Ishikawa (cell line): Measurements from ENCODE around the gene DECR2.

ENCODE experiments used
- CEBPB ChIP-seq: IDR thresholded peaks from 2 replicates; pipeline ENCODE4 v1.6.1; 2012
- EP300 ChIP-seq: IDR thresholded peaks from 2 replicates; pipeline ENCODE4 v1.6.1; 2012; ENCODE audit warnings: borderline replicate concordance
- RAD21 ChIP-seq: IDR thresholded peaks from 2 replicates; pipeline ENCODE4 v1.6.1; 2012; ENCODE audit warnings: low read depth
- TAF1 ChIP-seq: IDR thresholded peaks from 2 replicates; pipeline ENCODE4 v1.6.1; 2012; ENCODE audit warnings: low read depth, mild to moderate bottlenecking
- TF ChIP-seq, protein P1 (sequence below): IDR thresholded peaks from 2 replicates; pipeline ENCODE4 v1.6.1; 2012
- TF ChIP-seq, protein P2 (sequence below): IDR thresholded peaks from 2 replicates; pipeline ENCODE4 v1.6.1; 2012; ENCODE audit warnings: low read depth, mild to moderate bottlenecking
- TF ChIP-seq, protein P3 (sequence below): IDR thresholded peaks from 2 replicates; pipeline ENCODE4 v1.6.1; 2012

DNA sequence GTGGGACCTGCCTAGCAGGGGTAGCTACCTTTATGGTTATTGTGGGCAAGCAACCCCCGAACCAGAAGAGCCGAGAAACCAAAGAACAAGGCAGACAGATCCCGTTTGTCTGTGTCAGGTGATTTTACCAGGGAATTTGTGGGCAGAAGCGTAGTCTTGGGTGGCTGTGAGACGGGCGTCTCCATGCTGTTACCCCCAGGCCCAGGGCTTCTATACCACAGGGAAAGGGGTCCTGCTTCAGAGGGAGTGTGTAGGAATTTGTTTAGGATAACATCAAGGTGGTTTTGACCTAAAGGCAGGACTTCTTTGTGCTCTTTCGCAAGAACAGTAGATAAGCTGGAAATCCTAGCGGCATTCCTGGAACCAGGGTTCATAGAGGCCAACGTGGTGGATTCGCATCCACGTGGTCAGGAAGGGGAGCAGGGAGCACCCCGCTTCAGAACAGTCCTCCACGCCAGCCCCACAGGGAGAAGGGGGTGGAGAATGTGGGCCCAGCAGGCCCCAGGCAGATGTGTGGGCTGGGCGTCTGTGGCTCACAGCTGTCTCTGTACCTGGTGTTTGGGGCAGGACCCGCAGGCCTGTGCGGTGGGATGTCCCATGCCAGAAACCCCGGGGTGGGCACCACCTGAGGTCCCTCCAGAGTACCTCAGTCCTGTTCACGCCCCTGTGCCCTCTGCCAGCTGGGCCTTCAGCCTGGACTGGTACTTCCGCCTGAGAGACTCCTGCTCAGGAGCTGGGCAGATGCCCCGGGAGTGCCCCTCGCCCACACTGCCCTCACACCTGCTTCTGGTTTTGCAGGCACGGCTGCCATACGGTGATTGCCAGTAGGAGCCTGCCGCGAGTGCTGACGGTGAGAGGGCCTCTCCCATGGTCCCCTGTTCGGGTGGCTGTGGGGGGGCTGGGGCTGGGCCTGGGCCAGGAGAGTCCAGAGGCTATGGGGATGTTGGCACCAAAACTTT lies 4.1 kb downstream of the DECR2 start:
- TF ChIP-seq RAD21 (no peak), EP300 (no peak), TAF1 (no peak), CEBPB (no peak)
- TF ChIP-seq, protein P1, sequence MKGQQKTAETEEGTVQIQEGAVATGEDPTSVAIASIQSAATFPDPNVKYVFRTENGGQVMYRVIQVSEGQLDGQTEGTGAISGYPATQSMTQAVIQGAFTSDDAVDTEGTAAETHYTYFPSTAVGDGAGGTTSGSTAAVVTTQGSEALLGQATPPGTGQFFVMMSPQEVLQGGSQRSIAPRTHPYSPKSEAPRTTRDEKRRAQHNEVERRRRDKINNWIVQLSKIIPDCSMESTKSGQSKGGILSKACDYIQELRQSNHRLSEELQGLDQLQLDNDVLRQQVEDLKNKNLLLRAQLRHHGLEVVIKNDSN, result no peak
- TF ChIP-seq, protein P2, sequence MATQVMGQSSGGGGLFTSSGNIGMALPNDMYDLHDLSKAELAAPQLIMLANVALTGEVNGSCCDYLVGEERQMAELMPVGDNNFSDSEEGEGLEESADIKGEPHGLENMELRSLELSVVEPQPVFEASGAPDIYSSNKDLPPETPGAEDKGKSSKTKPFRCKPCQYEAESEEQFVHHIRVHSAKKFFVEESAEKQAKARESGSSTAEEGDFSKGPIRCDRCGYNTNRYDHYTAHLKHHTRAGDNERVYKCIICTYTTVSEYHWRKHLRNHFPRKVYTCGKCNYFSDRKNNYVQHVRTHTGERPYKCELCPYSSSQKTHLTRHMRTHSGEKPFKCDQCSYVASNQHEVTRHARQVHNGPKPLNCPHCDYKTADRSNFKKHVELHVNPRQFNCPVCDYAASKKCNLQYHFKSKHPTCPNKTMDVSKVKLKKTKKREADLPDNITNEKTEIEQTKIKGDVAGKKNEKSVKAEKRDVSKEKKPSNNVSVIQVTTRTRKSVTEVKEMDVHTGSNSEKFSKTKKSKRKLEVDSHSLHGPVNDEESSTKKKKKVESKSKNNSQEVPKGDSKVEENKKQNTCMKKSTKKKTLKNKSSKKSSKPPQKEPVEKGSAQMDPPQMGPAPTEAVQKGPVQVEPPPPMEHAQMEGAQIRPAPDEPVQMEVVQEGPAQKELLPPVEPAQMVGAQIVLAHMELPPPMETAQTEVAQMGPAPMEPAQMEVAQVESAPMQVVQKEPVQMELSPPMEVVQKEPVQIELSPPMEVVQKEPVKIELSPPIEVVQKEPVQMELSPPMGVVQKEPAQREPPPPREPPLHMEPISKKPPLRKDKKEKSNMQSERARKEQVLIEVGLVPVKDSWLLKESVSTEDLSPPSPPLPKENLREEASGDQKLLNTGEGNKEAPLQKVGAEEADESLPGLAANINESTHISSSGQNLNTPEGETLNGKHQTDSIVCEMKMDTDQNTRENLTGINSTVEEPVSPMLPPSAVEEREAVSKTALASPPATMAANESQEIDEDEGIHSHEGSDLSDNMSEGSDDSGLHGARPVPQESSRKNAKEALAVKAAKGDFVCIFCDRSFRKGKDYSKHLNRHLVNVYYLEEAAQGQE, result no peak
- TF ChIP-seq, protein P3, sequence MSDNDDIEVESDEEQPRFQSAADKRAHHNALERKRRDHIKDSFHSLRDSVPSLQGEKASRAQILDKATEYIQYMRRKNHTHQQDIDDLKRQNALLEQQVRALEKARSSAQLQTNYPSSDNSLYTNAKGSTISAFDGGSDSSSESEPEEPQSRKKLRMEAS, result no peak
